SH-SY5Y (cell line): ENCODE measurements around the gene PHAX.

ENCODE experiments used
- GATA2 ChIP-seq: IDR thresholded peaks from 2 replicates; pipeline ENCODE4 v1.6.1; 2011; ENCODE audit warnings: mild to moderate bottlenecking, low read depth, low read length
- GATA3 ChIP-seq: IDR thresholded peaks from 2 replicates; pipeline ENCODE4 v1.6.1; 2011; ENCODE audit warnings: low read depth, mild to moderate bottlenecking, low read length, moderate library complexity

DNA sequence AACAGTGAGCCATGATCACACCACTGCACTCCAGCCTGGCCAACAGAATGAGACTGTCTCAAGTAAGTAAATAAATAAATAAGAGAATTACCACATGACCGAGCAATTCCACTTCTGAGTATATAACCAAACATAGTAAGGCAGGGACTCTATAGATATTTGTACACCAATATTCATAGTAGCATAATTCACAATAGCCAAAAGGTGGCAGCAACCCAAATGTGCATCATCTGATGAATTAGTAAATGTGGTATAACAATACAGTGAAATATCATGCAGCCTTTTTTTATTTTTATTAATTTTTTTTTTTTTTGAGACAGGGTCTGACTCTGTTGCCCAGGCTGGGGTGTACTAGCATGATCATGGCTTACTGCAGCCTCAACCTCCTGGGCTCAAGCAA is 38.8 kb upstream of the PHAX start:
- TF ChIP-seq GATA2 (no peak), GATA3 (no peak)
